Measurements from ENCODE around the gene AATF. TPM values are rescaled to one million over a fixed set of nuclear protein-coding genes. Genes with fewer than 3 reads are reported as not detected.
A peak's percentile ranks its signal among the peaks of the same experiment; 100 is the strongest.

The AATF gene
- total RNA-seq, 1 experiment from 2014 or later: 61.0 TPM

- H3K9me3 Mint-ChIP-seq: no peaks in the 10 kb centered on the region
- H3K36me3 Mint-ChIP-seq: peaks cover 58% of the 10 kb centered on the region
- ChIA-PET POLR2A (no interaction called here), CTCF (no interaction called here)
- peaks cover 13% of the 10 kb centered on the region for H3K4me1 Mint-ChIP-seq
- no peak for DNase-seq (ENCODE audit: low spot score)
- no peak for ATAC-seq
- H3K27me3 Mint-ChIP-seq (ENCODE audit: low read depth): no peaks in the 10 kb centered on the region
- no peak overlapping the region for H3K4me3 Mint-ChIP-seq
- TF ChIP-seq PRDM15 (CRISPR knock-in tag; IDR thresholded peaks at IDR 0.05): no peak
- no peak for TF ChIP-seq CDX4 (CRISPR knock-in tag; IDR thresholded peaks at IDR 0.05; ENCODE audit: borderline replicate concordance)
- no peak for TF ChIP-seq ATF2 (CRISPR knock-in tag; IDR thresholded peaks at IDR 0.05; ENCODE audit: borderline replicate concordance, low read depth)
- no peak for TF ChIP-seq ZNF671 (CRISPR knock-in tag; IDR thresholded peaks at IDR 0.05)
- no peak for TF ChIP-seq ZNF532 (CRISPR knock-in tag; IDR thresholded peaks at IDR 0.05; ENCODE audit: borderline replicate concordance)
- no peak for TF ChIP-seq SOX15 (CRISPR knock-in tag; IDR thresholded peaks at IDR 0.05)
- TF ChIP-seq FOXK1 (CRISPR knock-in tag; IDR thresholded peaks at IDR 0.05): no peak
- TF ChIP-seq CREM (CRISPR knock-in tag; IDR thresholded peaks at IDR 0.05): no peak
- no peak for TF ChIP-seq TP53 (CRISPR knock-in tag; IDR thresholded peaks at IDR 0.05)
- no peak for TF ChIP-seq RORB (CRISPR knock-in tag; IDR thresholded peaks at IDR 0.05)
- TF ChIP-seq ZBTB21 (CRISPR knock-in tag; IDR thresholded peaks at IDR 0.05; ENCODE audit: borderline replicate concordance): no peak
- TF ChIP-seq ELF4 (CRISPR knock-in tag; IDR thresholded peaks at IDR 0.05; ENCODE audit: low read depth): no peak
- no peak for TF ChIP-seq MLX (CRISPR knock-in tag; IDR thresholded peaks at IDR 0.05)
- TF ChIP-seq ATF6 (CRISPR knock-in tag; IDR thresholded peaks at IDR 0.05): no peak
- TF ChIP-seq MAX (CRISPR knock-in tag; IDR thresholded peaks at IDR 0.05): no peak
- TF ChIP-seq ZNF396 (CRISPR knock-in tag; IDR thresholded peaks at IDR 0.05; ENCODE audit: borderline replicate concordance): no peak
- TF ChIP-seq ZNF281 (CRISPR knock-in tag; IDR thresholded peaks at IDR 0.05): no peak
- 0 out of 2 replicates have a peak overlapping the region, but pooled peaks have one; percentile 28 for H3K27ac Mint-ChIP-seq
Measured at GRCh38 chr17:37092701-37093100, 143.9 kb downstream of the AATF start.

All from WTC11 (cell line).